BE2C (cell line): Measurements from ENCODE around the gene SH2D3A.
A peak's percentile ranks its signal among the peaks of the same experiment; 100 is the strongest.
"Not testable (repeated sequence)": the region's sequence is repeated elsewhere in the genome, so short reads cannot be mapped to it uniquely, and the experiment has no call there.

ENCODE experiments used
- DNase-seq: peaks from one replicate; pipeline ENCODE4 v3.0.0-alpha.2; 2020
- H3K27me3 ChIP-seq: fragments of 250-450 bp; sonication (Bioruptor Pico); 2 replicates; pipeline ENCODE4 v1.5.1; 2020; ENCODE audit warnings: mild to moderate bottlenecking
- H3K36me3 ChIP-seq: fragments of 250-450 bp; sonication (Bioruptor Pico); 2 replicates; pipeline ENCODE4 v1.5.1; 2020; ENCODE audit warnings: mild to moderate bottlenecking
- H3K4me1 ChIP-seq: fragments of 250-450 bp; sonication (Bioruptor Pico); 2 replicates; pipeline ENCODE4 v1.5.1; 2020
- H3K4me3 ChIP-seq: 2 replicates; pipeline ENCODE4 v1.5.1; 2011; ENCODE audit warnings: low read depth, low read length
- H3K9me3 ChIP-seq: fragments of 250-450 bp; sonication (Bioruptor Pico); 2 replicates; pipeline ENCODE4 v1.5.1; 2020
- TF ChIP-seq, protein P1 (sequence below): IDR thresholded peaks from 2 replicates; pipeline ENCODE4 v1.5.1; 2012; ENCODE audit warnings: mild to moderate bottlenecking, low read depth, low read length

Gene SH2D3A

DNA sequence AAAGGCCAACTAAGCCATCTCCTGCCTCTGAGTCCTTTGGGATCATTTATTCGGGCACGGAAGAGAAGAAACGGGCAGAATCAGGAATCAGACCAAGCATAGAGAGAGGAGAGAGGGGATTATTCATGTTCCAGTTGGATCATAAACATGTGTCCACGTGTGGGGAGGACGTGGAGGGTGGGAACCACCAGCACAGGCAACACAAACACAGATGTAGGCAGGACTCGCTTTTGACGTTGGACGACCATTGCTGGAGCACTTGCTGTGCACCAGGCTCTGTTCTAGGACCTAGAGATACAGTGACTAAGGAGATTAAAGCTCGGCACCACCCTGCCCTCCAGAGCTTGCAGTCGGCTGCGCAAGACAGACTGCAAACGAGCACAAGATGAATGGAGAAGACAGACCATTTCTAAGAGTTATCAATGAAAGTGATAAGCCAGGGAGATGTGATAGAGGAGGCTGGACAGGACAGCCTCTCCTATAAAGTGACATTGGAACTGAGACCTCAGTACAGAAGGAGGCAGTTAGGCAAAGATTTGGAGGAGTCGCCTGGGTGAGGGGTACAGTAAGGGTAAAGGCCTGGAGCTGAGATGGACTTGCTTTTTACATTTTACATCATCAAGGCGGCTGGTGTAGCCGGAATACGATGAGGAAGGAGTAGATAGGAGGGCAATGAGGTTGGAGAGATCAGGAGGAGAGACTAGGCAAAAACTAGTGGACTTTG, 716 bp downstream of the SH2D3A start:
- TF ChIP-seq, protein P1, sequence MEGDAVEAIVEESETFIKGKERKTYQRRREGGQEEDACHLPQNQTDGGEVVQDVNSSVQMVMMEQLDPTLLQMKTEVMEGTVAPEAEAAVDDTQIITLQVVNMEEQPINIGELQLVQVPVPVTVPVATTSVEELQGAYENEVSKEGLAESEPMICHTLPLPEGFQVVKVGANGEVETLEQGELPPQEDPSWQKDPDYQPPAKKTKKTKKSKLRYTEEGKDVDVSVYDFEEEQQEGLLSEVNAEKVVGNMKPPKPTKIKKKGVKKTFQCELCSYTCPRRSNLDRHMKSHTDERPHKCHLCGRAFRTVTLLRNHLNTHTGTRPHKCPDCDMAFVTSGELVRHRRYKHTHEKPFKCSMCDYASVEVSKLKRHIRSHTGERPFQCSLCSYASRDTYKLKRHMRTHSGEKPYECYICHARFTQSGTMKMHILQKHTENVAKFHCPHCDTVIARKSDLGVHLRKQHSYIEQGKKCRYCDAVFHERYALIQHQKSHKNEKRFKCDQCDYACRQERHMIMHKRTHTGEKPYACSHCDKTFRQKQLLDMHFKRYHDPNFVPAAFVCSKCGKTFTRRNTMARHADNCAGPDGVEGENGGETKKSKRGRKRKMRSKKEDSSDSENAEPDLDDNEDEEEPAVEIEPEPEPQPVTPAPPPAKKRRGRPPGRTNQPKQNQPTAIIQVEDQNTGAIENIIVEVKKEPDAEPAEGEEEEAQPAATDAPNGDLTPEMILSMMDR, result no peak
- DNase-seq, result no peak
- H3K4me1 ChIP-seq, result no peaks in the 10 kb centered on the region
- H3K9me3 ChIP-seq, result no peaks in the 10 kb centered on the region
- no peaks in the 10 kb centered on the region for H3K27me3 ChIP-seq
- H3K4me3 ChIP-seq, result no peak overlapping the region
- no peaks in the 10 kb centered on the region for H3K36me3 ChIP-seq

GRCh38 chr19:6765738-6766356, 1.4 kb downstream of the SH2D3A start:
- no peak overlapping the region for H3K4me3 ChIP-seq
- no peaks in the 10 kb centered on the region for H3K36me3 ChIP-seq
- H3K9me3 ChIP-seq, result no peaks in the 10 kb centered on the region; the same call in 1 of the 2 replicates
- no peak for DNase-seq
- no peaks in the 10 kb centered on the region for H3K4me1 ChIP-seq
- no peaks in the 10 kb centered on the region for H3K27me3 ChIP-seq
- TF ChIP-seq, protein P1, result no peak

GRCh38 chr19:6762253-6762797, 4.9 kb downstream of the SH2D3A start:
- H3K4me3 ChIP-seq, H3K4me1 ChIP-seq, H3K27me3 ChIP-seq, DNase-seq, H3K36me3 ChIP-seq, H3K9me3 ChIP-seq: not testable (repeated sequence)

- DNase-seq, result peak; percentile 55
- H3K9me3 ChIP-seq, result no peaks in the 10 kb centered on the region; the same call in 1 of the 2 replicates
- H3K4me3 ChIP-seq, result no peak overlapping the region
- H3K36me3 ChIP-seq, result no peaks in the 10 kb centered on the region
- TF ChIP-seq, protein P1, result no peak
- no peaks in the 10 kb centered on the region for H3K4me1 ChIP-seq
- H3K27me3 ChIP-seq, result no peaks in the 10 kb centered on the region
Observed at GRCh38 chr19:6761053-6761676, 6.1 kb downstream of the SH2D3A start.

DNA sequence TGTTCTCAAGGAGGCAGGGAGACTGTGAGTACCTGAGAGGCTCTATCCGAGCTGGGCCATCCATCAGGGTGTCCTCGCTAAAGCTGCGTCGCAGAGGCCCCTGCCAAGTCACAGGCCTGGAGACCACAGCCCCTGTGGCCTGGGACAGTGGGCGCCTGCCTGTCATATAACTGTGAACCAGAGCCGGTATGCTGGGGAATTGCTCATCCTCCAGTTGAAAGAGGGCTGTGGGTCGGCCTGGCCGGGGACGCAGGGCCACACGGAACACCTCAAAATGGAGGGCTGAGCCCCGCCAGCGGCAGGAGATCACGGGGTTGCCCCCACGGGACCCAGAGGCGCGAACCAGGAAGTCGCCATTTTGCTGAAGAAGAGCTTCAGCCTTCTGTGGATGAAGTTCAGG, 6.6 kb downstream of the SH2D3A start:
- Histone ChIP-seq H3K4me3 (no peak overlapping the region), H3K9me3 (no peaks in the 10 kb centered on the region; the same call in 1 of the 2 replicates), H3K36me3 (no peaks in the 10 kb centered on the region), H3K4me1 (no peaks in the 10 kb centered on the region), H3K27me3 (no peaks in the 10 kb centered on the region)
- no peak for DNase-seq
- TF ChIP-seq, protein P1, result no peak

- no peaks in the 10 kb centered on the region for H3K9me3 ChIP-seq
- no peaks in the 10 kb centered on the region for H3K36me3 ChIP-seq
- no peaks in the 10 kb centered on the region for H3K4me1 ChIP-seq
- H3K4me3 ChIP-seq, result no peak overlapping the region
- no peaks in the 10 kb centered on the region for H3K27me3 ChIP-seq
- TF ChIP-seq, protein P1, result no peak
- DNase-seq, result no peak
Observed at GRCh38 chr19:6754653-6755463, 12.4 kb downstream of the SH2D3A start.
